Left ventricle myocardium inferior (tissue), 1 donor: ENCODE measurements around the gene ANKRD16. TPM values are rescaled to one million over a fixed set of nuclear protein-coding genes. Genes with fewer than 3 reads are reported as not detected.

Experiments
- DNase-seq: peaks from one replicate; pipeline ENCODE4 v3.0.0-alpha.2; 2020
- H3K27ac ChIP-seq: fragments of 200-600 bp; replicated peaks from 2 replicates; pipeline ENCODE4 v1.8.0; 2021
- H3K27me3 ChIP-seq: fragments of 200-600 bp; 2 replicates; pipeline ENCODE4 v1.8.0; 2021; ENCODE audit warnings: low read depth
- H3K36me3 ChIP-seq: fragments of 200-600 bp; 2 replicates; pipeline ENCODE4 v1.8.0; 2021
- H3K4me1 ChIP-seq: fragments of 200-600 bp; 2 replicates; pipeline ENCODE4 v1.8.0; 2021
- H3K4me3 ChIP-seq: fragments of 200-600 bp; 2 replicates; pipeline ENCODE4 v1.8.0; 2021; ENCODE audit warnings: mild to moderate bottlenecking, moderate library complexity
- H3K9me3 ChIP-seq: fragments of 200-600 bp; replicated peaks from 2 replicates; pipeline ENCODE4 v1.8.0; 2021
- CTCF ChIP-seq: fragments of 200-600 bp; IDR thresholded peaks from 2 replicates; pipeline ENCODE4 v1.8.0; 2021; ENCODE audit warnings: antibody characterized with exemption, mild to moderate bottlenecking, borderline replicate concordance
- intact Hi-C: fragments of 100-400 bp; cut with micrococcal nuclease; formaldehyde crosslinking; loops from one replicate; pipeline ENCODE4 v1.11.0; 2022
- total RNA-seq: library from RNA; stranded (reverse); fragmentation: NEBNext Ultra II Directional; extraction: Animal tissue kit (Norgen Biotek cat#: 25700); gene quantifications from one replicate; pipeline ENCODE4 v1.2.1, GENCODE V29; 2021
- donor health status: DM: no; HTN: yes; CAD: no; lungs with severe emphysema.

Gene ANKRD16
- total RNA-seq, 1 donor from 2014 or later, result 2.3 TPM

- intact Hi-C loops, result no loop called here
- peaks cover 62% of the 10 kb centered on the region for H3K4me1 ChIP-seq
- peak overlapping the region; percentile 96 for H3K4me3 ChIP-seq
- H3K9me3 ChIP-seq, result no peaks in the 10 kb centered on the region
- peak overlapping the region; percentile 98 for H3K27ac ChIP-seq
- no peak for DNase-seq
- H3K36me3 ChIP-seq, result no peaks in the 10 kb centered on the region
- no peak for TF ChIP-seq CTCF
- H3K27me3 ChIP-seq, result no peaks in the 10 kb centered on the region
Measured at GRCh38 chr10:5813091-5813340, 76.7 kb downstream of the ANKRD16 start.

GRCh38 chr10:5812283-5813090 is 77.2 kb downstream of the ANKRD16 start:
- intact Hi-C loops, result no loop called here
- DNase-seq, result peak; percentile 54
- peak overlapping the region; percentile 96 for H3K4me3 ChIP-seq
- TF ChIP-seq CTCF, result peak; percentile 16
- H3K27ac ChIP-seq, result peak overlapping the region; percentile 98
- H3K36me3 ChIP-seq, result no peaks in the 10 kb centered on the region
- H3K4me1 ChIP-seq, result peaks cover 68% of the 10 kb centered on the region
- no peaks in the 10 kb centered on the region for H3K9me3 ChIP-seq
- no peaks in the 10 kb centered on the region for H3K27me3 ChIP-seq

Other genes starting within 250 kb of the ANKRD16 start
- gene ASB13, start 223.3 kb downstream of the ANKRD16 start, total RNA-seq, result 15.6 TPM
- 39.9 TPM for gene TASOR2, start 205.1 kb downstream of the ANKRD16 start, total RNA-seq
- 93.2 TPM for gene GDI2, start 76.5 kb downstream of the ANKRD16 start, total RNA-seq
- 75.5 TPM for gene FBH1, start 350 bp upstream of the ANKRD16 start, total RNA-seq
- 6.0 TPM for gene IL15RA, start 87.7 kb upstream of the ANKRD16 start, total RNA-seq
- gene IL2RA, start 172.5 kb upstream of the ANKRD16 start, total RNA-seq, result 2.3 TPM
- gene RBM17, start 199.1 kb upstream of the ANKRD16 start, total RNA-seq, result 56.1 TPM